Activated CD8-positive, alpha-beta T cell treated with anti-CD3 and anti-CD28 coated beads, Interleukin-2, amount 10 ng/mL, durations not matched to agents 7 days and 5 days (primary cell): ENCODE data around the gene OR51F2. TPM values are rescaled to one million over a fixed set of nuclear protein-coding genes. Genes with fewer than 3 reads are reported as not detected.
"Not testable (repeated sequence)": the region's sequence is repeated elsewhere in the genome, so short reads cannot be mapped to it uniquely, and the experiment has no call there.

Experiments
- ATAC-seq: fragments of 150-1000 bp; cut with Tn5 transposase; one replicate; pipeline ENCODE4 v1.10.0; 2021; ENCODE audit warnings: moderate library complexity
- CTCF ChIA-PET: fragments of 350-600 bp; sonication (Branson Sonifier 250); formaldehyde crosslinking; loops from one replicate; lab custom pipeline; 2021; ENCODE audit warnings: antibody characterized with exemption; lab: Charles Lee
- POLR2A ChIA-PET: fragments of 350-600 bp; sonication (Branson Sonifier 250); formaldehyde crosslinking; loops from one replicate; lab custom pipeline; 2021; ENCODE audit warnings: antibody characterized with exemption; lab: Charles Lee
- DNase-seq: peaks from one replicate; pipeline ENCODE4 v3.0.0-alpha.2; 2020
- H3K27ac Mint-ChIP-seq: one replicate; pipeline ENCODE4 v1.8.0; 2021; ENCODE audit warnings: mild to moderate bottlenecking, mixed read lengths
- H3K27me3 Mint-ChIP-seq: one replicate; pipeline ENCODE4 v1.8.0; 2021; ENCODE audit warnings: low read depth, mixed read lengths
- H3K36me3 Mint-ChIP-seq: one replicate; pipeline ENCODE4 v1.8.0; 2021; ENCODE audit warnings: low read depth, mixed read lengths
- H3K4me1 Mint-ChIP-seq: one replicate; pipeline ENCODE4 v1.8.0; 2021; ENCODE audit warnings: low read depth, mixed read lengths
- H3K4me3 Mint-ChIP-seq: one replicate; pipeline ENCODE4 v1.8.0; 2021; ENCODE audit warnings: mild to moderate bottlenecking, mixed read lengths
- H3K9me3 Mint-ChIP-seq: one replicate; pipeline ENCODE4 v1.8.0; 2022; ENCODE audit warnings: mixed read lengths; ENCODE audit not compliant: insufficient read depth
- total RNA-seq, 2 experiments: library from RNA; stranded (reverse); gene quantifications; one replicate each; pipeline ENCODE4 v1.2.3, GENCODE V29; 2021

OR51F2 gene
- total RNA-seq, 2 experiments from 2014 or later: not detected

GRCh38 chr11:4839851-4840549 is 18.9 kb downstream of the OR51F2 start:
- ChIA-PET POLR2A (no interaction called here), CTCF (no interaction called here)
- Mint-ChIP-seq H3K9me3 (no peaks in the 10 kb centered on the region), H3K27me3 (no peaks in the 10 kb centered on the region), H3K4me3 (no peak overlapping the region), H3K36me3 (no peaks in the 10 kb centered on the region), H3K4me1 (no peaks in the 10 kb centered on the region), H3K27ac (no peak overlapping the region)
- DNase-seq (no peak), ATAC-seq (no peak)

GRCh38 chr11:4848908-4849532 is 27.9 kb downstream of the OR51F2 start, which contains the start of gene OR51S1:
Gene OR51S1 (minus strand): TSS chr11:4849208. CDS start chr11:4849208, 0 bp downstream.
- Mint-ChIP-seq H3K4me3 (no peak within 1 kb of the TSS), H3K27ac (no peak within 1 kb of the TSS), H3K4me1 (no peaks in the 10 kb centered on the region), H3K9me3 (no peaks in the 10 kb centered on the region), H3K27me3 (no peaks in the 10 kb centered on the region), H3K36me3 (no peaks in the 10 kb centered on the region)
- ChIA-PET POLR2A (no interaction called here), CTCF (no interaction called here)
- DNase-seq (no peak), ATAC-seq (no peak)

- Mint-ChIP-seq H3K27ac (no peak overlapping the region), H3K4me3 (no peak overlapping the region), H3K36me3 (no peaks in the 10 kb centered on the region), H3K9me3 (no peaks in the 10 kb centered on the region), H3K27me3 (no peaks in the 10 kb centered on the region), H3K4me1 (no peaks in the 10 kb centered on the region)
- ATAC-seq (no peak), DNase-seq (no peak)
- ChIA-PET POLR2A (no interaction called here), CTCF (no interaction called here)
Measured at GRCh38 chr11:4851033-4851432, 29.9 kb downstream of the OR51F2 start.

GRCh38 chr11:4854286-4854685 is 33.2 kb downstream of the OR51F2 start:
- H3K4me3 Mint-ChIP-seq, H3K9me3 Mint-ChIP-seq, H3K4me1 Mint-ChIP-seq, H3K27ac Mint-ChIP-seq, H3K27me3 Mint-ChIP-seq, POLR2A ChIA-PET, H3K36me3 Mint-ChIP-seq, DNase-seq, ATAC-seq, CTCF ChIA-PET: not testable (repeated sequence)

GRCh38 chr11:4862447-4863236 is 41.5 kb downstream of the OR51F2 start:
- POLR2A ChIA-PET: no interaction called here
- Mint-ChIP-seq H3K9me3 (no peaks in the 10 kb centered on the region), H3K4me3 (no peak overlapping the region), H3K27ac (no peak overlapping the region), H3K36me3 (no peaks in the 10 kb centered on the region), H3K4me1 (no peaks in the 10 kb centered on the region), H3K27me3 (no peaks in the 10 kb centered on the region)
- no peak for ATAC-seq
- DNase-seq: no peak
- CTCF ChIA-PET: no interaction called here

- ATAC-seq (no peak), DNase-seq (no peak)
- H3K4me3 Mint-ChIP-seq: no peak overlapping the region
- H3K36me3 Mint-ChIP-seq: no peaks in the 10 kb centered on the region
- no peaks in the 10 kb centered on the region for H3K9me3 Mint-ChIP-seq
- H3K4me1 Mint-ChIP-seq: no peaks in the 10 kb centered on the region
- H3K27ac Mint-ChIP-seq: no peak overlapping the region
- POLR2A ChIA-PET: no interaction called here
- no peaks in the 10 kb centered on the region for H3K27me3 Mint-ChIP-seq
- CTCF ChIA-PET: no interaction called here
Measured at GRCh38 chr11:4863876-4864275, 42.8 kb downstream of the OR51F2 start.

- ChIA-PET POLR2A (no interaction called here), CTCF (no interaction called here)
- no peaks in the 10 kb centered on the region for H3K36me3 Mint-ChIP-seq
- DNase-seq (no peak), ATAC-seq (no peak)
- H3K4me3 Mint-ChIP-seq: no peak overlapping the region
- H3K27me3 Mint-ChIP-seq: no peaks in the 10 kb centered on the region
- no peaks in the 10 kb centered on the region for H3K4me1 Mint-ChIP-seq
- no peak overlapping the region for H3K27ac Mint-ChIP-seq
- H3K9me3 Mint-ChIP-seq: no peaks in the 10 kb centered on the region
Measured at GRCh38 chr11:4865855-4866254, 44.7 kb downstream of the OR51F2 start.

Other genes starting within 250 kb of the OR51F2 start
- gene OR52I2, start 239.6 kb upstream of the OR51F2 start, total RNA-seq: not detected
- not detected for gene OR52I1, start 227.3 kb upstream of the OR51F2 start, total RNA-seq
- gene TRIM68, start 213.1 kb upstream of the OR51F2 start, total RNA-seq: 10 to 100 TPM; 10.8 to 12.3 TPM
- gene OR51D1, start 183.8 kb upstream of the OR51F2 start, total RNA-seq: not detected
- gene OR51E1, start 177.3 kb upstream of the OR51F2 start, total RNA-seq: not detected
- not detected for gene OR51E2, start 123.5 kb upstream of the OR51F2 start, total RNA-seq
- gene MMP26, start 116.5 kb upstream of the OR51F2 start, total RNA-seq: not detected
- gene OR51F1, start 51.4 kb upstream of the OR51F2 start, total RNA-seq: not detected
- not detected for gene OR52R1, start 16.9 kb upstream of the OR51F2 start, total RNA-seq
- not detected for gene OR51S1, start 27.9 kb downstream of the OR51F2 start, total RNA-seq
- not detected for gene OR51T1, start 60.6 kb downstream of the OR51F2 start, total RNA-seq
- not detected for gene OR51A7, start 82.5 kb downstream of the OR51F2 start, total RNA-seq
- not detected for gene OR51G2, start 98.0 kb downstream of the OR51F2 start, total RNA-seq
- not detected for gene OR51G1, start 103.0 kb downstream of the OR51F2 start, total RNA-seq
- not detected for gene OR51A4, start 126.3 kb downstream of the OR51F2 start, total RNA-seq
- gene OR51A2, start 134.4 kb downstream of the OR51F2 start, total RNA-seq: not detected
- not detected for gene OR51L1, start 173.5 kb downstream of the OR51F2 start, total RNA-seq
- gene OR52J3, start 225.2 kb downstream of the OR51F2 start, total RNA-seq: not detected
- gene OR52E2, start 238.3 kb downstream of the OR51F2 start, total RNA-seq: not detected
- gene OR52E1, start 248.3 kb downstream of the OR51F2 start, total RNA-seq: not detected